Colonic mucosa (tissue), 4 donors: ENCODE data around the gene PRKN. TPM values are rescaled to one million over a fixed set of nuclear protein-coding genes. Genes with fewer than 3 reads are reported as not detected.

Source experiments
- DNase-seq: peaks from one replicate; pipeline ENCODE4 v3.0.0-alpha.2; 2020
- H3K27ac ChIP-seq: fragments of 200-600 bp; one replicate; pipeline ENCODE4 v1.8.0; 2021
- H3K27me3 ChIP-seq: fragments of 200-600 bp; one replicate; pipeline ENCODE4 v1.8.0; 2021
- H3K36me3 ChIP-seq: fragments of 200-600 bp; one replicate; pipeline ENCODE4 v1.8.0; 2021
- H3K4me1 ChIP-seq: fragments of 200-600 bp; one replicate; pipeline ENCODE4 v1.8.0; 2021; ENCODE audit warnings: mild to moderate bottlenecking
- H3K4me3 ChIP-seq: fragments of 200-600 bp; one replicate; pipeline ENCODE4 v1.8.0; 2021
- H3K9ac ChIP-seq, 2 donors: one replicate each; pipeline ENCODE4 v1.7.0; 2013; ENCODE audit warnings: control low read depth in 2 of 2, low read depth in 2 of 2, low read length in 2 of 2
- H3K9me3 ChIP-seq: fragments of 200-600 bp; one replicate; pipeline ENCODE4 v1.8.0; 2021
- CTCF ChIP-seq: fragments of 200-600 bp; IDR thresholded peaks from one replicate; pipeline ENCODE4 v1.8.0; 2022; ENCODE audit warnings: antibody characterized with exemption, mild to moderate bottlenecking
- intact Hi-C: fragments of 100-400 bp; cut with DNase I; formaldehyde crosslinking; loops from one replicate; pipeline ENCODE4 v1.14.1; 2022
- total RNA-seq, 2 donors: library from RNA; stranded (reverse); fragmentation: NEBNext Ultra II Directional in 1 of 2; extraction: Animal tissue kit (Norgen Biotek cat#: 25700) in 1 of 2; gene quantifications; one replicate each; pipeline ENCODE4 v1.2.1, GENCODE V29; 2021
- donor health status: healthy.
- donor health status: DM: no; HTN: no; CAD: no.
- donor health status: DM: no; HTN: no; CAD: no.

Gene PRKN
- total RNA-seq, 2 donors from 2014 or later: 3.7 to 8.1 TPM

GRCh38 chr6:161463071-161463470 is 1264.5 kb downstream of the PRKN start:
- no peaks in the 10 kb centered on the region for H3K9me3 ChIP-seq
- no peak for DNase-seq
- no peak for TF ChIP-seq CTCF

GRCh38 chr6:161462148-161462547 is 1265.4 kb downstream of the PRKN start:
- Histone ChIP-seq H3K9ac (no peak overlapping the region), H3K9me3 (no peaks in the 10 kb centered on the region), H3K4me3 (no peak overlapping the region), H3K27ac (no peak overlapping the region), H3K4me1 (no peaks in the 10 kb centered on the region), H3K27me3 (no peaks in the 10 kb centered on the region), H3K36me3 (no peaks in the 10 kb centered on the region)
- intact Hi-C loops: no loop called here
- TF ChIP-seq CTCF: no peak
- DNase-seq: no peak

More at GRCh38 chr6:161463071-161463470, 1264.5 kb downstream of the PRKN start:
- Histone ChIP-seq H3K27me3 (no peaks in the 10 kb centered on the region), H3K4me1 (no peaks in the 10 kb centered on the region), H3K9ac (no peak overlapping the region), H3K36me3 (no peaks in the 10 kb centered on the region), H3K27ac (no peak overlapping the region), H3K4me3 (no peak overlapping the region)
- intact Hi-C loops: no loop called here

GRCh38 chr6:161459008-161459615 is 1268.5 kb downstream of the PRKN start:
- intact Hi-C loops: no loop called here
- H3K9me3 ChIP-seq: no peaks in the 10 kb centered on the region
- H3K9ac ChIP-seq: no peak overlapping the region
- no peaks in the 10 kb centered on the region for H3K36me3 ChIP-seq
- H3K27me3 ChIP-seq: no peaks in the 10 kb centered on the region
- TF ChIP-seq CTCF: no peak
- no peaks in the 10 kb centered on the region for H3K4me1 ChIP-seq
- no peak overlapping the region for H3K27ac ChIP-seq
- DNase-seq: no peak
- H3K4me3 ChIP-seq: no peak overlapping the region

- no peak for DNase-seq
- H3K27ac ChIP-seq: no peak overlapping the region
- H3K9me3 ChIP-seq: no peaks in the 10 kb centered on the region
- H3K36me3 ChIP-seq: no peaks in the 10 kb centered on the region
- intact Hi-C loops: no loop called here
- H3K27me3 ChIP-seq: no peaks in the 10 kb centered on the region
- no peak overlapping the region for H3K4me3 ChIP-seq
- no peaks in the 10 kb centered on the region for H3K4me1 ChIP-seq
- no peak overlapping the region for H3K9ac ChIP-seq
- no peak for TF ChIP-seq CTCF
These were observed 1269.2 kb downstream of the PRKN start for GRCh38 chr6:161458201-161458951.

- no peak overlapping the region for H3K4me3 ChIP-seq
- intact Hi-C loops: no loop called here
- H3K9ac ChIP-seq: no peak overlapping the region
- H3K27me3 ChIP-seq: no peaks in the 10 kb centered on the region
- no peak for DNase-seq
- no peaks in the 10 kb centered on the region for H3K36me3 ChIP-seq
- no peak for TF ChIP-seq CTCF
- H3K9me3 ChIP-seq: no peaks in the 10 kb centered on the region
- no peak overlapping the region for H3K27ac ChIP-seq
- H3K4me1 ChIP-seq: no peaks in the 10 kb centered on the region
These were observed 1271.7 kb downstream of the PRKN start for GRCh38 chr6:161455848-161456247.
